Measurements from ENCODE around the gene PRF1. TPM values are rescaled to one million over a fixed set of nuclear protein-coding genes. Genes with fewer than 3 reads are reported as not detected.

Gene PRF1
- total RNA-seq, 1 donor from 2014 or later = 7.5 TPM

DNA sequence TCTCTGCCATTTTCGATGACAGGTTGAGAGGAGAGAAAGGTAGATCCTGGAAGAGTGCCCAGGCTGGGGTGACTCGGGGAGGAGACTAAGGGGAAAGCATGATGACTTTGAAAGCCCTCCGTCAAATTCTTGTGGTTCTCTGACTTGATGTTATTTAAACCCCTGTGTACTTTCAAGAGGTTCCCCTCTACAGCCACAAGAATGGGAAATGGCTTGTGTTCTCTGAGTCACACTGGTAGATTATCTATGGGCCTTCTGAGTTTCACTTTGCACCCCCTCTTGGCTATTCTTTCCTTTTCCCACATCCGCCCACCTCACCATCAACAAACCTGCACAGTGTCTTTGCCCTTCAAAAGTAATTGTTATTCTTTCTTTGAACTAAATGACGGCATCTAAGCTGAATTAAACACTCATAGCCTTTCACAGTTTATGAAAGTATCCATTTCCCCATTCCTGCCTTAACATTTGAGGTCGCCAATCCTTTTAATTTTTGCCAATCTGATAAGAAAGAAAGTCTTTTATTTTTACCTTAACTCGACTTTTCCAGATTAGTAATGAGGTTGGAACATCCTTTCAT is 24.1 kb downstream of the PRF1 start:
- DNase-seq (ENCODE audit: low spot score) = no peak

DNA sequence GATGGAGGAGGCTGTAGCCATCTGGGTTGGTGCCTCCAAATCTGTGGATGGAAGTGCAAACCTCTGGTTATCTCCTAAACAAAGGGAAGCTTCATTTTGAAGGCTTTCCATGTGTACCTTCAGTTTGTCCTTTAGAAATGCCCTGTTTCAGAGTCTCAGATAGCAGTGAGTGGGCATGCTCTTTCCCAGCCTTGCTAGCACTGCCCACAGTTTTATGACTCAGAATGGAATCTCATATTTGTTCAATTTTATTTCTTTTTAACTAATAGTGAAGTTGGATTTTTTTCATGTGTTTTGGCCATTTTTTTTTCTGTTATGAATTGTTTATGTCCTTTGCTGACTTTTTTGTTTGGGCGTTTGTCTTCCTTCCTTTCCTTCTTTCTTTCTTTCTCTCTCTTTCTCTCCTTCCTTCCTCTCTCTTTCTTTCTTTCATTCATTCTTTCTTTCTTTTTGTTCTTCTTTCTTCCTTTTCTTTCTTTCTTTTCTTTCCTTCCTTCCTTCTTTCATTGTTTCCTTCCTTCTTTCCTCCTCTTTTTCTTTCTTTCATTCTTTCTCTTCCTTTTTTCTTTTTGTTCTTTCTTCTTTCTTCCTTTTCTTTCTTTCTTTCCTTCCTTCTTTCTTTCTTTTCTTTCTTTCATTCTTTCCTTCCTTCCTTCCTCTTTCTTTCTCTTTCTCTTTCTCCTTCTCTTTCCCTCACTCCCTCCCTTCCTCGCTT is 25.6 kb downstream of the PRF1 start:
- DNase-seq (ENCODE audit: low spot score) = no peak

- peak; percentile 69 for DNase-seq (ENCODE audit: low spot score)
Measured at GRCh38 chr10:70575874-70576802, 26.4 kb downstream of the PRF1 start.

DNA sequence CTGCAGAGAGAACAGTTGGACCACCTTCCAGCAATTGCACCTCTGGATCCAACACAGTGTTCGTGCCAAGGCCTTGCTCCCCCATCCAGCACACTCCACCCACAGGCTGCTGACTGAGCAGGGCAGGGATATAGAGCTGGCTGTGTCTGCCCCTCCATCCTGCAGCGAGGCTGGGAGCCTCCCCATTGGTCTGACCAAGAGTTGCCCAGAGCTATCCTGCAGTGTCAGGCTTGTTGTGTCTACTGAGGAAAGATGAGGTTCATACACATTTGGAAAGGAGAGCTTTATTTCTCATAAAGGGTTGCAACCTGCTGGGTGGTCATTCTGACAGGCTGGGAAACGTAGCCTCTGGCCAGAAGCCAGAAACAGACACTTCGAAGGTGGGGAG is 27.1 kb downstream of the PRF1 start:
- peak; percentile 44 for DNase-seq (ENCODE audit: low spot score)

DNA sequence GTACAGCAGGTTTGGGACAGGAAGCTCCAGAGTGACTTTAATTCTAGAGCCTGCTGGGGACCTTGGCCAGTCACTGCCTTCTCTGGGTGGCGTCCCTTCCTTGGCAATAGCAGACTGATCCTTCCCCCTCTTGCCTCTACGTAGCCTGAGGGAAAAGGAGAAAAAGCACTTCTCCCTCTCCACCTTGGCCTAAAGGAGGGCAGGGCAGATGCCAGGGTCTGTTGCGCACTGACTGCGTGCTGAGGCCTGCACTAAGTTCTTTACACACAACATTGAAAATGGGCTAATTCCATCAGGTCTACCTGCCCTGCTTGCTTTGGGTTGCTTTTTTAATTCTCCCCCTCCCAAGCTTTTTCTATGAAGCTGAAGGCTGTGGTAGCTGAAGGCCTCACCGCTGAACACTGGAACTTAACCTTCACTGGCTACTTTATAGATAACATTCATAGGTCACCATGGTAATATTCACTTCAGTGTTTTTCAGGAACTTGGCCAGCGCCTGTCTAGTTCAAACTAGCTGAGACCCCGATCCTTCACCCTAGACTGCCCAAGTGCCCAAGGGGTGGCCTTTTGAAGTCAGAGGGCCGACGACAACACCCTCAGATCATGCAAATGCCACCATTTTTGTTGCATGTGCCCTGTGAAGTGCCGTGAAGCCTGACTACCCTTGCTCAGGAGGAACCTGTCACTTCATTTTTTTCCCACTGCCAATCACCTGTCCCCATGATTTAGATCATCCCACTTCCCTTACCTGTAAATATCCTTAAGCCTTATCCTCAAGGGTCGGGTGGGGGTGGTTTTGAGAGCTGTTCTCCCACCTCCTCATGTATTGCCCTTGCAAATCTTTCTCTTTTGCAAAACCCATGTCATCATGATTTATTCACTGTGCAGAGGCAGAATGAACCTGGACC is 28.7 kb downstream of the PRF1 start:
- DNase-seq (ENCODE audit: low spot score) = no peak

GRCh38 chr10:70571636-70572439 is 30.7 kb downstream of the PRF1 start:
- no peak for DNase-seq (ENCODE audit: low spot score)

- DNase-seq (ENCODE audit: low spot score) = no peak
Measured at GRCh38 chr10:70571236-70571635, 31.3 kb downstream of the PRF1 start.

DNA sequence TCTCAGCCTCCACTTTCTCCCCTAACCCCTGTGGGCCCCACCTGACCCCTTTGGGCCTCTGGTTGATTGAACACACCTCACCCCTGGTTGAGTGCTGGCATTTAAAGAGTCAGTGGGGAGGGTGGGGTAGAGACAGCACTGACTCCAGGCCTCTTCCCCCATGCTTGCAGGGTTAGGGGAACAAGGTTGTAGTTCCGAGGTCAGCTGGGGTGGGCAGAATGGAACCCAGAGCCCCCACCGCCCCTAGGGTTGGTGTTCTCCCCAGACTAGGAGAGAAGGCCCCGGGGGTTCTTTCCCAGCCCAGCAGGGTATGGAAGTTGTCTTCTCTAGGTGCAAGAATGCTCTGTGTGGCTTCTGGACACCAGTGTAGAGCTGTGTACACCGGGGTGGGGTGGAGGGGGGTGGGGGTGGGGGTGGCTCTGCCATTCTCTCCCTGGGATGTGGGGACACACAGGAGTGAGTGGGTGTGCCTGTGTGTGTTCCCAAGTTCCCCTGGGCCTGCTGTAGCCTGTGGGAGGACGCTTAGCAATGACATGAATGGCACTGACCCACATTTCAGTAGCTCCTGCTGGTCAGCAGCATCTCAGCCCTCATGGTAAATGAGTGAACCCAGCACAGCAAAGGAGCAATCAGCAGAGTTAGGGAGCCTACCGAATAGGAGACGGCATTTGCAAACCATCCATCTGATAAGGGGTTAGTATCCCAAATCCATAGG is 33.6 kb downstream of the PRF1 start:
- no peak for DNase-seq (ENCODE audit: low spot score)

- DNase-seq (ENCODE audit: low spot score) = no peak
Measured at GRCh38 chr10:70568113-70568512, 34.4 kb downstream of the PRF1 start.

DNA sequence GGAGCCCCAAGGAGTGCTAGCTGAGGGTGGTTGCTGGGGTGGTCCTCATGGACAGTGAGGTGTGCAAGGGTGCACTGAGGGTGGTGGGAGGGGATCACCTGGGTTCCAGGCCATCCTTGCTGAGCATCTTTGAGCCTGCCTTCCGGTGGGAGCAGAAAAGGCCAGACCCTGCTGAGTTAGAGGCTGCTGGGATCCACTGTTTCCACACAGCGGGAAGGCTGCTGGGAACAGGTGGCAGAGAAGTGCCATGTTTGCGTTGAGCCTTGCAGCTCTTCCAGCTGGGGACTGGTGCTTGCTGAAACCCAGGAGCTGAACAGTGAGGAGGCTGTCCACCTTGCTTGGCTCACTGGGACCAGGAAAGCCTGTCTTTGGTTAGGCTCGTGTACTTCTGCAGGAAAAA is 34.9 kb downstream of the PRF1 start:
- DNase-seq (ENCODE audit: low spot score) = no peak

GRCh38 chr10:70566515-70567290 is 35.8 kb downstream of the PRF1 start:
- no peak for DNase-seq (ENCODE audit: low spot score)

GRCh38 chr10:70565556-70566514 is 36.7 kb downstream of the PRF1 start:
- no peak for DNase-seq (ENCODE audit: low spot score)

DNA sequence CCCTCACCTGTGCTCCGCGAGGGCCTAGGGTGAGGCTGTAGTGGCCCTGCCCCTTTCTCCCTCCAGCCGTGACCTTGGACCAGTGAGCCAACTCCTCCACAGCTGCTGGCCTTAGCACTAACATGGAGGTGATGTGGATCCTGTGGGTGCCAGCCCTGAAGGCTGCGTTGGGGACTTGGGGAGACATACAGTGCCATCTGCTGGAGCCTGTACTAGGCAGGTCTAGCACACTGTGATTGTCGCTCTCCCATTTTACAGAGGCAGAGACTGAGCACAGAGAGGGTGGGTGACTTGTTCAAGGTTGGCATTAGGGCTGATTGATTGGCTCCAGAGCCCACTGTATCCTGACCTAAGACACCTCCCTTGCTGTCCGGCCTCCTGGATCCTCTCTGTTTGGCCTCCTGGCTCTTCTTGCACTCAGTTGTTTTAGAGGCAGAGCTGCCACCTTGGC is 37.6 kb downstream of the PRF1 start:
- no peak for DNase-seq (ENCODE audit: low spot score)

GRCh38 chr10:70564113-70564725 is 38.3 kb downstream of the PRF1 start:
- no peak for DNase-seq (ENCODE audit: low spot score)

GRCh38 chr10:70563230-70563629 is 39.3 kb downstream of the PRF1 start:
- no peak for DNase-seq (ENCODE audit: low spot score)

- DNase-seq (ENCODE audit: low spot score) = peak; percentile 65
Measured at GRCh38 chr10:70562036-70562755, 40.3 kb downstream of the PRF1 start.

DNA sequence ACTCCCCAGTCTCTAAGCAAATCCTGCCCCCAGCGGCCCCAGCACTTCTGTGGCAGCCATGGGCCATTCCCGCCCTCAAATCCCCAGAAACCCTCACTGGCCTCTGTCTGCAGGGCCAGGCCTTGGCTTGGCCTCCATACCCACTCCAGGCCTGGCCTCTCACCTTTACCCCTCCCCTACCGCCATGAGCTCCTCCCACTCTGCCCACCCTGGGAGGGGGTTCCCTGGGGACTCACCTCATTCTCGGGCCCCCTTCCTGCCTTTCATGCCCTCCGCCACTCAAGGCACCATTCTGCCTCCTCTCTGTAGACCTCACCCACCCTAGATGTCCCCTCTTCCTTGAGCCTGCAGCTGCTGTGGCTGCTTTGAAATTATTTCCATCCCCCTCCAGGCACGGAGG is 41.0 kb downstream of the PRF1 start:
- no peak for DNase-seq (ENCODE audit: low spot score)
